Measurements from ENCODE around the gene CNBD2. TPM values are rescaled to one million over a fixed set of nuclear protein-coding genes. Genes with fewer than 3 reads are reported as not detected.

Gene CNBD2
- total RNA-seq, 1 donor from 2014 or later, result 3.5 TPM

DNA sequence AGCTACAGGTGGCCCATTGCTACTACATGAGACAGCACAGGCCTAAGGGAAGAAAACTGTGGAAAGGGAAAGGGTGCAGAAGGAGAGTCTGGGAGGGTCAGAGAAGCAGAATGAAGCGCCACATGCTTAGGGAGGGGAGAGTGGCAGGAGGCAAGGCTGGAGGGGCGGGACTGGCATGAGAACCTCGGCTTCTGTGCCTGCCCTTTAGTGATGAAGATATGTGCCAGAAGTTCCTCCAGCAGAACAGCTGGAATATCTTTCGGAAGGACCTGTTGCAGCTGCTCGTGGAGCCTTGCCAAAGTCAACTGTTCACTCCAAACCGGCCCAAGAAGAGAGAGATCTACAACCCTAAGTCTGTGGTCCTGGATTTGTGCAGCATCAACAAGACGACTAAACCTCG lies 61.8 kb downstream of the CNBD2 start:
- no peak for DNase-seq (ENCODE audit: low spot score in 2 of 2, unreplicated experiment in 2 of 2)
- no peak for TF ChIP-seq CTCF (IDR thresholded peaks at IDR 0.05; ENCODE audit: unreplicated experiment)
- Mint-ChIP-seq H3K4me1 (peaks cover 4% of the 10 kb centered on the region), H3K27ac (no peak overlapping the region), H3K36me3 (no peaks in the 10 kb centered on the region), H3K9me3 (no peaks in the 10 kb centered on the region), H3K27me3 (ENCODE audit: low read depth) (peaks cover 4% of the 10 kb centered on the region), H3K4me3 (no peak overlapping the region)

DNA sequence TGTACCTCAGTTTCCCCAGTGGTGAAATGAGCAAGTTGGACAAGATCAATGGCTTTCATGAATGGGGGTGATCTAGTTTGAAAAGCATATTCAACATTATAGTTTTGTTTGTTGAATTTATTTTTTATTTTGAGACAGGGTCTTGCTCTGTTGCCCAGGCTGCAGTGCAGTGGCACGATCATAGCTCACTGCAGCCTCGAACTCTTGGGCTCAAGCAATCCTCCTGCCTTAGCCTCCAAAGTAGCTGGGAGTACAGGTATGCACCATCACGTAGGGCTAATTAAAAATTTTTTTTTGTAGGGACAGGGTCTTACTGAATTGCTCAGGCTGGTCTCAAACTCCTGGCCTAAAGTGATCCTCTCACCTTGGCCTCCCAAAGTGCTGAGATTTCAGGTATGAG lies 63.4 kb downstream of the CNBD2 start:
- H3K4me3 Mint-ChIP-seq, result no peak overlapping the region
- peaks cover 4% of the 10 kb centered on the region for H3K4me1 Mint-ChIP-seq
- H3K27ac Mint-ChIP-seq, result no peak overlapping the region
- no peak for DNase-seq (ENCODE audit: low spot score in 2 of 2, unreplicated experiment in 2 of 2)
- no peaks in the 10 kb centered on the region for H3K9me3 Mint-ChIP-seq
- TF ChIP-seq CTCF (IDR thresholded peaks at IDR 0.05; ENCODE audit: unreplicated experiment), result no peak
- no peaks in the 10 kb centered on the region for H3K36me3 Mint-ChIP-seq
- H3K27me3 Mint-ChIP-seq (ENCODE audit: low read depth), result no peaks in the 10 kb centered on the region

GRCh38 chr20:36034875-36035274 lies 66.5 kb downstream of the CNBD2 start:
- H3K36me3 Mint-ChIP-seq, result no peaks in the 10 kb centered on the region
- no peak for DNase-seq (ENCODE audit: low spot score in 2 of 2, unreplicated experiment in 2 of 2)
- H3K27ac Mint-ChIP-seq, result no peak overlapping the region
- no peak overlapping the region for H3K4me3 Mint-ChIP-seq
- H3K4me1 Mint-ChIP-seq, result peaks cover 4% of the 10 kb centered on the region
- no peaks in the 10 kb centered on the region for H3K27me3 Mint-ChIP-seq (ENCODE audit: low read depth)
- TF ChIP-seq CTCF (IDR thresholded peaks at IDR 0.05; ENCODE audit: unreplicated experiment), result no peak
- no peaks in the 10 kb centered on the region for H3K9me3 Mint-ChIP-seq

- no peak for TF ChIP-seq CTCF (IDR thresholded peaks at IDR 0.05; ENCODE audit: unreplicated experiment)
- Mint-ChIP-seq H3K4me3 (no peak overlapping the region), H3K27ac (no peak overlapping the region), H3K4me1 (peaks cover 4% of the 10 kb centered on the region), H3K36me3 (peaks cover 3% of the 10 kb centered on the region), H3K9me3 (peaks cover 3% of the 10 kb centered on the region), H3K27me3 (ENCODE audit: low read depth) (no peaks in the 10 kb centered on the region)
- DNase-seq (ENCODE audit: low spot score in 2 of 2, unreplicated experiment in 2 of 2), result no peak
Observed at GRCh38 chr20:36035745-36036144, 67.4 kb downstream of the CNBD2 start.

DNA sequence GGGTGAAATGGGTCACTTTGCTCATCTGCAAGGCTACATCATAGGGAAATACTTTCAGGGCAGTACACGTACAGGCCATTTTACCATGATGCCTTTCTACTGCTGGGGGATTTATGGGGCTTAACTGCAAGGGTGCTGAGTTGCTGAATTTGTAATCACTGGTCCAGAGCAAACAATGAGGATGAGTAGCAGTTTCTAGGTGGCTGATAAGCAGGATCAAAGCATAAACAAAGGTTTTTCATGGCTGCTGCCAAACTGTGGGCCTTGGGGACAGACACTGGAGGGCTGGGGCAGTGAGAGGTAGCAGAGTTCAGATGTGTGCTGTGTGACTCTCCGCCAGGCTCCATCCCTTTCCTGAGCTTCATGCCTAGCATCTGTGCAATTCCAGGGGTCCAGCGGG lies 68.3 kb downstream of the CNBD2 start:
- no peak overlapping the region for H3K4me3 Mint-ChIP-seq
- peaks cover 6% of the 10 kb centered on the region for H3K9me3 Mint-ChIP-seq
- H3K27ac Mint-ChIP-seq, result no peak overlapping the region
- TF ChIP-seq CTCF (IDR thresholded peaks at IDR 0.05; ENCODE audit: unreplicated experiment), result no peak
- H3K36me3 Mint-ChIP-seq, result peaks cover 10% of the 10 kb centered on the region
- H3K27me3 Mint-ChIP-seq (ENCODE audit: low read depth), result no peaks in the 10 kb centered on the region
- H3K4me1 Mint-ChIP-seq, result peaks cover 4% of the 10 kb centered on the region
- no peak for DNase-seq (ENCODE audit: low spot score in 2 of 2, unreplicated experiment in 2 of 2)

DNA sequence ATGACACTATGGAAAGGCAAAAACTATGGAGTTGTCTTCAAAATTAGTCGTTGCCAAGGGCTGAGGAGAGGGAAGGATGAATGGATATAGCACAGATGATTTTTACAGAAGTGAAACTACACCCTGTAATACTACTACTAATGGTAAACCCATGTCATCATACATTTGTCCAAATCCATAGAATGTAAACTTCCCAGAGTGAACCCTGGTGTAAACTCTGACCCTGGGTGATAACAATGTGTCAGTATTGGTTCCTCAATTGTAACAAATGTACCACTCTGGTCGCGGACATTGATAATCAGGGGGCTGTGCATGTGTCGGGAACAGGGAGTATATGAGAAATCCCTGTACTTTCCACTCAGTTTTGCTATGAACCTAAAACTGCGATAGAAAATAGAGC lies 72.2 kb downstream of the CNBD2 start:
- Mint-ChIP-seq H3K9me3 (peaks cover 6% of the 10 kb centered on the region), H3K27me3 (ENCODE audit: low read depth) (no peaks in the 10 kb centered on the region), H3K4me1 (peaks cover 2% of the 10 kb centered on the region), H3K4me3 (no peak overlapping the region), H3K36me3 (peaks cover 25% of the 10 kb centered on the region), H3K27ac (no peak overlapping the region)
- DNase-seq (ENCODE audit: low spot score in 2 of 2, unreplicated experiment in 2 of 2), result no peak
- TF ChIP-seq CTCF (IDR thresholded peaks at IDR 0.05; ENCODE audit: unreplicated experiment), result no peak
